ENCODE measurements around the gene C1QB. TPM values are rescaled to one million over a fixed set of nuclear protein-coding genes. Genes with fewer than 3 reads are reported as not detected.

C1QB gene
- total RNA-seq, 1 donor: 0.72 TPM

- Histone ChIP-seq H3K27me3 (ENCODE audit: insufficient read depth, low read length) (peaks cover 13% of the 10 kb centered on the region), H3K9me3 (ENCODE audit: low read depth, low read length) (no peaks in the 10 kb centered on the region), H2AFZ (ENCODE audit: low read length) (no peak overlapping the region), H3K79me2 (ENCODE audit: insufficient read depth, low read length) (no peaks in the 10 kb centered on the region), H3K36me3 (ENCODE audit: insufficient read depth, low read length) (no peaks in the 10 kb centered on the region), H3K4me1 (ENCODE audit: insufficient read depth, low read length) (no peaks in the 10 kb centered on the region), H3K4me3 (ENCODE audit: insufficient read depth, low read length) (no peak overlapping the region), H3K27ac (ENCODE audit: low read depth, low read length) (no peak overlapping the region), H4K20me1 (ENCODE audit: insufficient read depth, low read length) (no peaks in the 10 kb centered on the region), H3K4me2 (ENCODE audit: insufficient read depth, low read length) (no peak overlapping the region)
- no peak for TF ChIP-seq CTCF (IDR thresholded peaks at IDR 0.05; ENCODE audit: extremely low read depth, low read depth, low read length)
- peak; percentile 23 for DNase-seq (ENCODE audit: insufficient read length, low spot score, missing footprints)
Measured at GRCh38 chr1:22609291-22609690, 43.7 kb upstream of the C1QB start.

- Histone ChIP-seq H4K20me1 (ENCODE audit: insufficient read depth, low read length) (no peaks in the 10 kb centered on the region), H3K9me3 (ENCODE audit: low read depth, low read length) (no peaks in the 10 kb centered on the region), H3K4me3 (ENCODE audit: insufficient read depth, low read length) (no peak overlapping the region), H3K27me3 (ENCODE audit: insufficient read depth, low read length) (peaks cover 7% of the 10 kb centered on the region), H3K27ac (ENCODE audit: low read depth, low read length) (no peak overlapping the region), H3K4me1 (ENCODE audit: insufficient read depth, low read length) (no peaks in the 10 kb centered on the region), H3K36me3 (ENCODE audit: insufficient read depth, low read length) (no peaks in the 10 kb centered on the region), H2AFZ (ENCODE audit: low read length) (no peak overlapping the region), H3K4me2 (ENCODE audit: insufficient read depth, low read length) (no peak overlapping the region), H3K79me2 (ENCODE audit: insufficient read depth, low read length) (no peaks in the 10 kb centered on the region)
- no peak for TF ChIP-seq CTCF (IDR thresholded peaks at IDR 0.05; ENCODE audit: extremely low read depth, low read depth, low read length)
- peak; percentile 87 for DNase-seq (ENCODE audit: insufficient read length, low spot score, missing footprints)
Measured at GRCh38 chr1:22611530-22611947, 41.5 kb upstream of the C1QB start.

- Histone ChIP-seq H3K27me3 (ENCODE audit: insufficient read depth, low read length) (peaks cover 15% of the 10 kb centered on the region), H3K4me1 (ENCODE audit: insufficient read depth, low read length) (no peaks in the 10 kb centered on the region), H4K20me1 (ENCODE audit: insufficient read depth, low read length) (no peaks in the 10 kb centered on the region), H3K36me3 (ENCODE audit: insufficient read depth, low read length) (no peaks in the 10 kb centered on the region), H3K4me3 (ENCODE audit: insufficient read depth, low read length) (no peak overlapping the region), H3K79me2 (ENCODE audit: insufficient read depth, low read length) (no peaks in the 10 kb centered on the region), H3K4me2 (ENCODE audit: insufficient read depth, low read length) (no peak overlapping the region), H3K9me3 (ENCODE audit: low read depth, low read length) (no peaks in the 10 kb centered on the region), H2AFZ (ENCODE audit: low read length) (no peak overlapping the region), H3K27ac (ENCODE audit: low read depth, low read length) (no peak overlapping the region)
- peak; percentile 59 for DNase-seq (ENCODE audit: insufficient read length, low spot score, missing footprints)
- TF ChIP-seq CTCF (IDR thresholded peaks at IDR 0.05; ENCODE audit: extremely low read depth, low read depth, low read length): no peak
Measured at GRCh38 chr1:22612671-22613571, 40.1 kb upstream of the C1QB start.

- no peak for TF ChIP-seq CTCF (IDR thresholded peaks at IDR 0.05; ENCODE audit: extremely low read depth, low read depth, low read length)
- Histone ChIP-seq H3K27ac (ENCODE audit: low read depth, low read length) (no peak overlapping the region), H4K20me1 (ENCODE audit: insufficient read depth, low read length) (no peaks in the 10 kb centered on the region), H3K4me1 (ENCODE audit: insufficient read depth, low read length) (no peaks in the 10 kb centered on the region), H3K4me2 (ENCODE audit: insufficient read depth, low read length) (no peak overlapping the region), H3K4me3 (ENCODE audit: insufficient read depth, low read length) (no peak overlapping the region), H3K36me3 (ENCODE audit: insufficient read depth, low read length) (no peaks in the 10 kb centered on the region), H3K79me2 (ENCODE audit: insufficient read depth, low read length) (no peaks in the 10 kb centered on the region), H2AFZ (ENCODE audit: low read length) (no peak overlapping the region), H3K27me3 (ENCODE audit: insufficient read depth, low read length) (peaks cover 17% of the 10 kb centered on the region), H3K9me3 (ENCODE audit: low read depth, low read length) (no peaks in the 10 kb centered on the region)
- peak; percentile 35 for DNase-seq (ENCODE audit: insufficient read length, low spot score, missing footprints)
Measured at GRCh38 chr1:22613572-22613918, 39.5 kb upstream of the C1QB start.

Measured in osteoblast (primary cell).